Endothelial cell (in vitro differentiated cells): ENCODE data around the gene CLDN16. TPM values are rescaled to one million over a fixed set of nuclear protein-coding genes. Genes with fewer than 3 reads are reported as not detected.

Experiments used
- DNase-seq: peaks from one replicate; pipeline ENCODE4 v3.0.0; 2021; ENCODE audit warnings: low spot score
- H3K27ac Mint-ChIP-seq: one replicate; pipeline ENCODE4 v1.8.0; 2021; ENCODE audit warnings: mixed read lengths, inconsistent platforms; ENCODE audit not compliant: unreplicated experiment
- H3K27me3 Mint-ChIP-seq: one replicate; pipeline ENCODE4 v1.8.0; 2021; ENCODE audit warnings: mild to moderate bottlenecking, moderate library complexity, mixed read lengths, inconsistent platforms; ENCODE audit not compliant: unreplicated experiment
- H3K36me3 Mint-ChIP-seq: one replicate; pipeline ENCODE4 v1.8.0; 2021; ENCODE audit warnings: mild to moderate bottlenecking, low read depth, mixed read lengths, inconsistent platforms; ENCODE audit not compliant: unreplicated experiment
- H3K4me1 Mint-ChIP-seq: one replicate; pipeline ENCODE4 v1.8.0; 2021; ENCODE audit warnings: mild to moderate bottlenecking, mixed read lengths, inconsistent platforms; ENCODE audit not compliant: unreplicated experiment
- H3K4me3 Mint-ChIP-seq: one replicate; pipeline ENCODE4 v1.8.0; 2021; ENCODE audit warnings: mild to moderate bottlenecking, mixed read lengths, inconsistent platforms; ENCODE audit not compliant: unreplicated experiment
- H3K9me3 Mint-ChIP-seq: one replicate; pipeline ENCODE4 v1.8.0; 2021; ENCODE audit warnings: mixed read lengths, inconsistent platforms; ENCODE audit not compliant: unreplicated experiment
- total RNA-seq: library from RNA; stranded (reverse); fragmentation: NEBNext Ultra II Directional; extraction: Animal tissue kit (Norgen Biotek cat#: 25700); gene quantifications from one replicate; pipeline ENCODE4 v1.2.1, GENCODE V29; 2021; ENCODE audit not compliant: unreplicated experiment
- TF ChIP-seq, protein P1 (sequence below): fragments of 200-600 bp; sonication (generic); IDR thresholded peaks from one replicate; pipeline ENCODE4 v1.5.0; 2021; ENCODE audit warnings: antibody characterized with exemption; ENCODE audit not compliant: unreplicated experiment

Gene CLDN16
- total RNA-seq, 1 donor from 2014 or later, result not detected

DNA sequence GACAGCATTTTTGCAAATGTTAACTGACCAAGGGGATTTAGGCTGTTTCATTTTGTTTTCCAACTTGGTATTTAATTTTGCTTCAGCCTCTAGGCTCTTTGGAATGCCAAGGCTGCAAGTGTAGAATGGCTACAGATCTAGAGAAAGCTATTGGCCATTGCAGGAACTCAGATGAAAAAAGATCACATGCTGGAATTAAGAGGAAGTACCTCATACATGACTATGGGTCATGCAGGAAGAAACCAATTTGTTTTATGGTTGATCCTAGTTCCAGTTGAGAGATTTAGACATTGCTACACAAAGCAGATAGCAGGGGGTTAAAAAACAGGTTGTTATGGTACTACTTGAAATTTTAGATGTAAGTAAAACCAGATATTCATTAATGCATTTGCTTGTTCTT is 12.7 kb upstream of the CLDN16 start:
- TF ChIP-seq, protein P1, sequence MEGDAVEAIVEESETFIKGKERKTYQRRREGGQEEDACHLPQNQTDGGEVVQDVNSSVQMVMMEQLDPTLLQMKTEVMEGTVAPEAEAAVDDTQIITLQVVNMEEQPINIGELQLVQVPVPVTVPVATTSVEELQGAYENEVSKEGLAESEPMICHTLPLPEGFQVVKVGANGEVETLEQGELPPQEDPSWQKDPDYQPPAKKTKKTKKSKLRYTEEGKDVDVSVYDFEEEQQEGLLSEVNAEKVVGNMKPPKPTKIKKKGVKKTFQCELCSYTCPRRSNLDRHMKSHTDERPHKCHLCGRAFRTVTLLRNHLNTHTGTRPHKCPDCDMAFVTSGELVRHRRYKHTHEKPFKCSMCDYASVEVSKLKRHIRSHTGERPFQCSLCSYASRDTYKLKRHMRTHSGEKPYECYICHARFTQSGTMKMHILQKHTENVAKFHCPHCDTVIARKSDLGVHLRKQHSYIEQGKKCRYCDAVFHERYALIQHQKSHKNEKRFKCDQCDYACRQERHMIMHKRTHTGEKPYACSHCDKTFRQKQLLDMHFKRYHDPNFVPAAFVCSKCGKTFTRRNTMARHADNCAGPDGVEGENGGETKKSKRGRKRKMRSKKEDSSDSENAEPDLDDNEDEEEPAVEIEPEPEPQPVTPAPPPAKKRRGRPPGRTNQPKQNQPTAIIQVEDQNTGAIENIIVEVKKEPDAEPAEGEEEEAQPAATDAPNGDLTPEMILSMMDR, result no peak
- Mint-ChIP-seq H3K4me1 (peaks cover 12% of the 10 kb centered on the region), H3K4me3 (no peak overlapping the region), H3K9me3 (no peaks in the 10 kb centered on the region), H3K27ac (no peak overlapping the region), H3K36me3 (no peaks in the 10 kb centered on the region), H3K27me3 (no peaks in the 10 kb centered on the region)
- DNase-seq, result no peak

DNA sequence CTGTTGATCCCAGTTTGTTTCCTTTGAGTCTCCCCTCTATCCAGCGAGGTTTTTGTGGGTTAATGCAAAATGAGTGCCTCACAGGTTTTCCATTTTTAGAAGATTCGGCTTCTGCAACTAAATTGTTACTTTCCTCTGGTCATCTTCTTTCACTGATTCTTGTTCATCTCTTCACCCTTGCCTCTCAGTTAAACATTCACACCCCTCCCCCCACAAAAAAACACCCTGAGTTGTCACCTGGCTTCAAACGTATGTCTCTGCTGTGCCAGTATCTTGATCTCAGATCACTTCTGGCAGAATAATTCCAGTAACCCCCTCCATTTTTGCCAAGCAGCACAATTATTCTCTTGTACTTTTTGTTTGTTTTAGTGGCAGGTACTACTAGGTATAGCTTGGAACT is 12.3 kb upstream of the CLDN16 start:
- peaks cover 12% of the 10 kb centered on the region for H3K4me1 Mint-ChIP-seq

DNA sequence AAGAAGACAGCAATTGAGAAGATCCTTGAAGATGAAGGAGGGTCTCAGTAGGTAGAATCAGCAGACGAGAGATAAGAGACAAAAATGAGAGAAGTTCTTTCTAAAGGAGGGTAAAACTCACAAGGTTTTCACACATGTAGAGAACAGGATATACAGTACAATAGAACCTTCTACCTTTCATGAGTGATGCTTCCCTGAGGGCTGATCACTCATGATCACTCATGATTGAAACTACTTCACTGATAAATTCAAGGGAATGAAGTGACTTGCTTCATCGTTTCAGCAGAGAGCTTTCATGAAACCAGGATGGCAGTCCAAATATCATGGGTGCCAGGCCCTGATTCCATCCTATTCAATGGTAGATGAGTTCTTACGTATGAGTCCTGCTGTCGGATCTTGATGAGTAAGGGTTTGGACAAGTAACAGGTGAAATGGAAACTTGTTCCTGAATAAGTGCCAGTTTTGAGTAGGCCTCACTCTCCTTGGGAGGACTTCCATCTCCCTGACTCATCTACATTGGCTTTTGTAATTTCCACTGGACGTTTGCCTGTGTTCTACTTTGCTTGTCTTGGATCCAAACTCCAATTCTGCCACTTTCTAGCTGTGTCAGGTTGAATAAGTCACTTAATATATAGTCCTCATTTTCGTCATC is 9.6 kb upstream of the CLDN16 start:
- Mint-ChIP-seq H3K36me3 (no peaks in the 10 kb centered on the region), H3K4me3 (no peak overlapping the region), H3K4me1 (peaks cover 7% of the 10 kb centered on the region), H3K9me3 (no peaks in the 10 kb centered on the region), H3K27me3 (no peaks in the 10 kb centered on the region), H3K27ac (no peak overlapping the region)
- DNase-seq, result no peak
- TF ChIP-seq, protein P1, result no peak

More for the DNA sequence above, 12.3 kb upstream of the CLDN16 start:
- Mint-ChIP-seq H3K27ac (no peak overlapping the region), H3K4me3 (no peak overlapping the region), H3K36me3 (no peaks in the 10 kb centered on the region), H3K9me3 (no peaks in the 10 kb centered on the region), H3K27me3 (no peaks in the 10 kb centered on the region)
- no peak for DNase-seq
- TF ChIP-seq, protein P1, result no peak

DNA sequence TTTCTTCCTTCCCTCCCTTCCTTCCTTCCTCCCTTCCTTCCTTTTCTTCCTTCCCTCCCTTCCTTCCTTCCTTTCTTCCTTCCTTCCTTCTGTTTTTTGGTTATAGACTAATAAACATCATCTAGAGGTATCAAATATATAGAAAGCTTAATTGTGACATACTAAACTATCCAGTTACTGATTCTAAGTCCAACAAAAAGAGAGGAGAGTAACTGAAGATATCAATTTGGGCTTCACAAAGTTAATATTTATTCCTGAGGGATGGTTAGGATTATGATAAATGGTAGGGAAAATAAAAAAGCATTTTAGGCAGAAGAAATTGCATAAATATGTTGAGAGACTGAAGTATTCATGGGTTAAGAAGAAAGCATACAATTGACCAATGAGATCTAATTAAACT is 7.8 kb upstream of the CLDN16 start:
- Mint-ChIP-seq H3K9me3 (no peaks in the 10 kb centered on the region), H3K27ac (no peak overlapping the region), H3K4me1 (no peaks in the 10 kb centered on the region), H3K27me3 (no peaks in the 10 kb centered on the region), H3K4me3 (no peak overlapping the region), H3K36me3 (no peaks in the 10 kb centered on the region)
- TF ChIP-seq, protein P1, result no peak
- no peak for DNase-seq

DNA sequence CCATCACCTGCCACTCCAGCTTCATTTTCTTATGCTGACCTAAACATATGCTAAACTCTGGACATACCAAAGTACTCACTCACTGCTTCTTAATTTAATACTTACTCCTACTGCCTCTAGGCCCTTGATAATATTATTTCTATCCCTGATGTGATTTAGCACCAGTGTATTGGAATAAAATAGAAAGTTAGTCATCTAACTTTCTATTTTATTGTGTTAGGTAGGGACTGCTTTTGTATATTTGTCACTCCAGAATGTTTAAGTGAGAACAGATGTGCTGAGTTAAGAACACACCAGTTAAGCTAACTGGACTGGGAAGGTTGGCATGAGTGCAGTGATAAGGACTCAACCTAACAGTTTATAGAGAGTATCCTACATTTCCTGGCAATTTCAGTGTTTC is 6.5 kb upstream of the CLDN16 start:
- Mint-ChIP-seq H3K27me3 (no peaks in the 10 kb centered on the region), H3K4me3 (no peak overlapping the region), H3K27ac (no peak overlapping the region), H3K36me3 (no peaks in the 10 kb centered on the region), H3K4me1 (no peaks in the 10 kb centered on the region), H3K9me3 (no peaks in the 10 kb centered on the region)
- TF ChIP-seq, protein P1, result no peak
- DNase-seq, result no peak
